HG03342 (cell line): Measurements from ENCODE around the gene PLCH1.
A peak's percentile ranks its signal among the peaks of the same experiment; 100 is the strongest.

Source experiments
- ATAC-seq: cut with Tn5 transposase; IDR thresholded peaks from one replicate; pipeline ENCODE4 v1.9.1; 2021; ENCODE audit warnings: mild to moderate bottlenecking, moderate library complexity; ENCODE audit not compliant: unreplicated experiment

The PLCH1 gene

DNA sequence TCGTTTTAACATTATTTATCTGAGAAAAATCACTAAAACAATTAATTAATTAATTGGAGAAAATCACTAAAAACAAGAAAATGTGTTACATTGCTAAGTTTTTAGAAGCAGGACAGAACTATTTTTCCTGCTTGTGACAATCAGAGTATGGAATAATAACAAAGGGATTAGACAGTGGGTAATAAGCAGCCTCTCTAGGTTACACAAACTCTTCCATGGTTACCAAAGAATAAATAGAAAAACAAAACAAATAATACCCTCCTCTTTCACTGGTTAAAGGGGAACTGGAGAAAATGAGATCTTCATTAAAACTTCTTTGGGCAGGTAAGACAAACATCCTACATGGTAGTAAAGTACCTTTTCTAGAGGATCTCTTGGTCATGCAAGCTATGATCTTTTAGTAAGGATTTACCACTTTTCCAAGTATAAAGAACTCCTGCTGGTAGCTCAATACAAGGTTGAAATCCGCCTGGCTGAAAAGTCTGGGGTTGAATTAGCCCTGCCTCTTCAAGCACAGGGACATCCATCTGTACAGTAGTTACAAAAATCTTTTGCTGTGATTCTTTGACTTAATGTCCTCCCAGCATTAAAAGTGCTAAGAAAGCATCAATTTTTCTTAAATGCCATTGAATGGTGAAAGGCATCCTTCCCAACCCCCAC, 2.5 kb upstream of the PLCH1 start:
- no peak for ATAC-seq

DNA sequence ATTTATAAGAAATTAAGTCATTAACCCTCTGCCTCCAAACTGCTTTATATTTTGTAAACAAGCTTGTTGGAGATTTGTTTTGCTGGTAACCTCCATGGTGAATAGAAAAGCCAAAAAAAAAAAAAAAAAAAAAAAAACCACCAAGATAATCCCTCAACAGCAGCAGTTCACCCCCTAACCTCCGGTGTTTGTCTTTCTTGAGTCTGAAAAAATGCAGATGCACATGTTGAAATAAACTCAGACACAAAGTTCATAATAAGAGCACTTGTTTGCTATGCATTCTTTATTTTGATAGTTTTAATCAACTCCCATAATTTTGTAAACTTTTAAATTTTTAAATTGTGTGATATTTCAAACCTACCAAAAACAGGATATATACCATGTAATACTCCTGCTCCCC, 1.8 kb upstream of the PLCH1 start:
- ATAC-seq, result no peak

DNA sequence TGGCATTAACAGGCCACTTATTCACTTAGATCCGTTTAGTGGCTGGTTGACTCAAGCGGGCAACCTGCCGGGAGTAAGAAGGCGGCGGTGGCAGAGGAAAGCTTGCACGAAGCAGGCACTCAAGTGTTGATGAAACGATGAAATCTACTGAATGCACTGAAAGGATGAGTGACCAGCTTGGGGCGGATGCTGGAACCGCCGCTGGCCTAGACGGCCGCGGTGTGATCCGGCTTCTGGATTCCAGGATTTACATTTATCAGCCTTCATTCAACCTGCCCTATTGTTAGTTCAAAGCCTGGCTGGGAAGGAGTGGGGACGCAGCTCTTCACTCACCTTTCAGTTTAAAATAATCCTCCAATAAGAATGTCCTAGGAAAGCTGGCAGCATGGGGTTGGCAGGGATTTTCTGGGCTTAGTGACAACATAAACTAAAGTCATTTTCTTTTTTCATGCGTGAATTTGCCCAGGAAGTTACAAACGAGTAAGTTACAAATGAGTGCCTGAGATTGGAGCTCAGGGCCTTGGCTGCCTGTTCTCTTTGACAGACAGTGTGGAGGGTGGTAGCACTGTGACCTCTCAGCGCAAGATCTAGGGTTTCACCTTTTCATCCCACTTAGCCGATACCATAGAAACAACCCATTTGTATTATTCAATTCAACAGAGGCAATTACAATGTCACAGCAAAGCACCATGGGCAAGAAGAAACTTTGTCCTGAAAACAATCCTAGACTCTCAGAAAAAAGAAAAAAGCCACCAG, 1.1 kb upstream of the PLCH1 start:
- no peak for ATAC-seq

GRCh38 chr3:155744010-155744625, 753 bp downstream of the PLCH1 start:
- peak; percentile 37 for ATAC-seq

DNA sequence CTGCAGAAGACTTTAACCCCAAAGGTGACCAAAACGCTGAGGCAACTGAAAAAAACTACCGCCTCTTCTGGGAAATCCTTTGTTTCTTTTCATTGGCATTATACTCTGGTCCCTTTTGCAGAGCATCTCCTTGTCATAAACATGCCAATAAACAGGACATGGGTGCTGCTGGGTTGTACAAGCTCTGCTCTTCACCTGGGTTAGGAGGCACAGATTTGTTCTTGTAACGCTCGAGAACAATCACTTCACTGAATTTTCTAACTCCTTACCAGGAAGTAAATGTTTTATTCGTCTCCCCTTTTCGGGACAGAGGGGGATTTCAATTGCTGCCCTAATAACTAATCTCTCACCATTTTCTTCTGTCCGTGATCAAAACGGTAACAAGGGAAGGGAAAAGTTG, 1.3 kb downstream of the PLCH1 start:
- ATAC-seq, result no peak

- no peak for ATAC-seq
These were observed 2.4 kb downstream of the PLCH1 start for GRCh38 chr3:155742349-155742965.

- ATAC-seq, result no peak
These were observed 3.3 kb downstream of the PLCH1 start for GRCh38 chr3:155741603-155742002.

DNA sequence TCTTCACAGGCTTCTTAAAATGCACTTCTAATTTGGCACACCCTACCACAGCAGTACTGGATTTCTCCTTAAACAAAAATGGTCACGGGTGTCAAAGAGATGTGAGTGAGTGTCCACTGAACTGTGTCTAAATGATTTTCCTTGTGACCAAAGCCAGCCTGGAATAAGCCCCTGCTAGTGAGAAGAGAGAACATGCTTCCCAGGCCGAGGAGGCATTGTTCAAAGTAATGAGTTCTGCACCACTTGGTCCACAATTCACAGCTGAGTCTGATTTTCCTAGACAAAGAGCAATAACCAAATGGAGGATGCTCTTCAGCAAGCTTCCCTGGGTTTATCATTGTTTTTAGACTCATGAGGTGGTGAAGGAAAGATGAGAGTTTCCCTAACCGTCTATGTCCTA, 3.8 kb downstream of the PLCH1 start:
- ATAC-seq, result no peak

GRCh38 chr3:155739154-155739553, 5.7 kb downstream of the PLCH1 start:
- no peak for ATAC-seq

GRCh38 chr3:155738580-155739076, 6.2 kb downstream of the PLCH1 start:
- no peak for ATAC-seq

- peak; percentile 97 for ATAC-seq
These were observed 6.9 kb downstream of the PLCH1 start for GRCh38 chr3:155737844-155738460.

GRCh38 chr3:155736381-155736780, 8.5 kb downstream of the PLCH1 start:
- no peak for ATAC-seq

DNA sequence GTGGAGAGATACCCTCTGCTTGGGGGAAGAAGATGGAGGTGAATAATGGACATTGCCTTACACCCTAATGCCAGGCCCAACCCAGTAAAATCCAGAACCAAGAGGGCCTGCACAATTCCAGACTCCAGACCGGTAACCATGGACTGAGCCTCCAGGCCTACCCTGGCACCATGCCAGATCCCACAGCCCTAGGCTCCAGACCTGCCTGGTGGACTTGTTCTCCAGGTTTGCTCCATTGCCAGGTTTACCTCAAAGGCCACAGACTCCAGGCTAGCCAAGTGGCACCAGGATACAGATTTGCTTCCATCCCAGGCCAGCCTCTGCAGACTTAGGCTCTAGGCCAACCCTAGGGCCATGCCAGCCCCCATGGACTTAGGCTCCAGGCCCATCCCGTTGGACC, 14.0 kb downstream of the PLCH1 start:
- no peak for ATAC-seq

DNA sequence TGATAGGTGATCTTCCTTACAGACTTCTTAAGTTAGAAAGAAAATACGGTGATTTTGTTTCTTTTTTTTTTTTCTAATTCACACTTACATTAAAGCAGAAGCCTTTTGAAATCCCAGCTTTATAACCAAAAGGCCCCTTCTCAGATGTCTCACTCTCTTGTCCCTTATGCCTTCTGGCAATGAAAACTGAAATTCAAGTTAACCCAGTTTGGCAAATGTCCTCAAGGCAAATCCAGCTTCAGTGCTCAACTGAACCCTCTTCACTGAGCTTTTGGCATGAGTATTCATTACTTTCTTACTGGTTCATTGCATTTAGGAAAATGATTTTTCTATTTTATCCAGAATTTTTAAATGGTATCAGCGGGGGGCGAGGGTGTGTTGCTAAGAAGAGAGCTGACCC, 17.0 kb downstream of the PLCH1 start:
- no peak for ATAC-seq

- no peak for ATAC-seq
These were observed 30.6 kb downstream of the PLCH1 start for GRCh38 chr3:155714295-155714718.

GRCh38 chr3:155712008-155712407, 32.9 kb downstream of the PLCH1 start:
- peak; percentile 94 for ATAC-seq

DNA sequence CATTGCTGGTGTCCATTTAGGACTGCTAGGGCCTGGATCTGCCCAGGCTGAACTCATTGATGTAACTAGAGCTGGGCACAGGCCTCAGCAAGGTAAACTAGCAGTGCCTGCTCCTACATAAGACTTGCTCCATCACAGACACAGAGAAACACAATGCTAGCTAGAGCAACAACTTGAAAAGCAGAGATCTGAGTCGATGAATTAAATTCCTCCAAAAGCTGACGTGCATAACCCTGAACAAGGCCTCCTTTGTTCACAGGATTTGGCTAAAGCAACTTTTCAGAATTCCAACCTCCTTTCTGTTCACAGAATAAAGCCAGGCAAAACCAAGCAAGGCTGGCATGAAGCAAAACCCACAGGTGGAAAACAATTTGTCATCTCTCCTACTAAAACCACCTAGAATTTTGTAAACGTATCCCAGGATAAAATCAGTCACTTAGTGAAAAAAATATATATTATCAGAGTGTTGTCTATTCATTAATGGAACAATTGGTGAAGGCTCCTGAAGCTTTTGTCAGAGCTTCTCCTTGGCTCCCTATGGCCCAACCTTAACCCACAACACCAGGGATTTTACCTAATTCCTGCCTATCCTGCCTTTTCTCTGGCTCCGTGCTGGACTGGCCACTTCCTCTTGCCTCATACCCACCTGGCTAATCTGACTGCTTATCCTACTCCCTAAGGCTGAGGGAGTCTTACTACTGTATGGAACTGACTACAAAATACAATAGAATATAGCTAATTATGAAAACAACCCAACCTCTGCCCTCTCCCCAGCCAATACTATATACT, 39.9 kb downstream of the PLCH1 start:
- no peak for ATAC-seq

GRCh38 chr3:155704061-155704460, 40.8 kb downstream of the PLCH1 start:
- no peak for ATAC-seq

DNA sequence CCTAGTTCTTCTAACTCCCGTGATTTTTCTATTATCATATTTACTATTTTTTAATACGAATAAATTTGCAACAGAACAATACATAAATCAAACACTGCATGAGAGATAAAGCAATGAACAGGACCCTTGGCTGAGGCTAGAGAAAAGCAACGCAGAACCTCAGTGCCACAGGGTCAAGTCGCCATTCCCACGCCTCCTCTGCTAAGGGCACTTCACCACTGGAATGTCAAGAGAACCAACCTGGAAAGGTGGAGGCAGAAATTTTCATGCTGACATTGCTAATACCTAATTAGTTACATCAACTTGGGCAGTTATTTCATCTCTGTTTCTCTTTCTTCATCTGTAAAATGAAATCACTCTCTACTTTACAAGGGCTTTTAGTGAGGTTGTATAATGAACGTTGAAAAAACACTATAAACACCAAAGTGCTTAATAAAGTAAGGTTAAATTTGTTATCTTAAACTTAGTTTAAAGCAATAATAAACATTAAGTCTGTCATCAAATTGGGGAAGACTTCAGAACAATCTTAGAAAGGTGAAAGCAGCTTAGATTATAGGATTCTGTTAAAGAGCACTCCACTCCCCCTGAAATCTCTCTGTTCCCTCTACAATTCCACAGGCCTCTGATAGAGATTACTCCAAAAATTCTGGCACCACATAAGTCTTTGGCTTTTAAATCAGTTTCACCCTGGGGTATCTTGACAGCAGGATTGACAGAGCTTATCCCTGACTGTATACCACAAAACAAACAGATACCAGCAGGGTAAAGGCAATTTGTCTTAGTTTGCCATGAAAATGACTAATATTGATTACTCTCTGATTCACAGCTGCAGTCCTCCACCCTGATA, 41.9 kb downstream of the PLCH1 start:
- no peak for ATAC-seq
